HUES48 (cell line): ENCODE results near the gene MUC2.

Experiments used
- H3K27ac ChIP-seq: one replicate; pipeline ENCODE4 v1.7.0; 2013; ENCODE audit warnings: low read depth, low read length, inconsistent platforms
- H3K27me3 ChIP-seq: 2 replicates; pipeline ENCODE4 v1.6.1; 2013; ENCODE audit warnings: mild to moderate bottlenecking, low read length; ENCODE audit not compliant: control insufficient read depth, insufficient read depth
- H3K36me3 ChIP-seq: 2 replicates; pipeline ENCODE4 v1.6.1; 2013; ENCODE audit warnings: low read length; ENCODE audit not compliant: control insufficient read depth, insufficient read depth
- H3K4me1 ChIP-seq: 2 replicates; pipeline ENCODE4 v1.6.1; 2013; ENCODE audit warnings: mild to moderate bottlenecking, low read length; ENCODE audit not compliant: control insufficient read depth, insufficient read depth
- H3K4me3 ChIP-seq: 2 replicates; pipeline ENCODE4 v1.5.1; 2013; ENCODE audit warnings: mild to moderate bottlenecking, low read depth, low read length
- H3K9ac ChIP-seq: 2 replicates; pipeline ENCODE4 v1.6.1; 2013; ENCODE audit warnings: mild to moderate bottlenecking, low read depth, low read length, moderate library complexity
- H3K9me3 ChIP-seq: 2 replicates; pipeline ENCODE4 v1.6.1; 2013; ENCODE audit warnings: low read length; ENCODE audit not compliant: control insufficient read depth, insufficient read depth

MUC2 gene

GRCh38 chr11:1085440-1086170, 10.9 kb downstream of the MUC2 start:
- no peaks in the 10 kb centered on the region for H3K4me1 ChIP-seq
- no peak overlapping the region for H3K4me3 ChIP-seq
- H3K9me3 ChIP-seq: no peaks in the 10 kb centered on the region
- no peak overlapping the region for H3K27ac ChIP-seq
- no peaks in the 10 kb centered on the region for H3K27me3 ChIP-seq
- no peaks in the 10 kb centered on the region for H3K36me3 ChIP-seq
- no peak overlapping the region for H3K9ac ChIP-seq

GRCh38 chr11:1086171-1087102, 11.8 kb downstream of the MUC2 start:
- H3K27me3 ChIP-seq: no peaks in the 10 kb centered on the region
- H3K9me3 ChIP-seq: peaks cover 3% of the 10 kb centered on the region; the same call in 1 of the 2 replicates
- H3K9ac ChIP-seq: no peak overlapping the region
- no peaks in the 10 kb centered on the region for H3K4me1 ChIP-seq
- no peak overlapping the region for H3K27ac ChIP-seq
- H3K36me3 ChIP-seq: no peaks in the 10 kb centered on the region
- H3K4me3 ChIP-seq: no peak overlapping the region

GRCh38 chr11:1087279-1087960, 12.7 kb downstream of the MUC2 start:
- Histone ChIP-seq H3K36me3 (no peaks in the 10 kb centered on the region), H3K9me3 (peaks cover 3% of the 10 kb centered on the region; the same call in 1 of the 2 replicates), H3K4me1 (no peaks in the 10 kb centered on the region)

GRCh38 chr11:1087961-1088926, 13.6 kb downstream of the MUC2 start:
- Histone ChIP-seq H3K9me3 (peaks cover 3% of the 10 kb centered on the region; the same call in 1 of the 2 replicates), H3K4me1 (no peaks in the 10 kb centered on the region), H3K4me3 (no peak overlapping the region), H3K27me3 (no peaks in the 10 kb centered on the region), H3K27ac (no peak overlapping the region), H3K9ac (no peak overlapping the region), H3K36me3 (no peaks in the 10 kb centered on the region)

More at GRCh38 chr11:1087279-1087960, 12.7 kb downstream of the MUC2 start:
- H3K9ac ChIP-seq: no peak overlapping the region
- no peak overlapping the region for H3K27ac ChIP-seq
- no peak overlapping the region for H3K4me3 ChIP-seq
- H3K27me3 ChIP-seq: no peaks in the 10 kb centered on the region

- Histone ChIP-seq H3K27ac (no peak overlapping the region), H3K4me1 (no peaks in the 10 kb centered on the region), H3K36me3 (no peaks in the 10 kb centered on the region), H3K9ac (no peak overlapping the region), H3K27me3 (no peaks in the 10 kb centered on the region), H3K4me3 (no peak overlapping the region), H3K9me3 (peaks cover 3% of the 10 kb centered on the region; the same call in 1 of the 2 replicates)
Observed at GRCh38 chr11:1088927-1089737, 14.5 kb downstream of the MUC2 start.

- Histone ChIP-seq H3K9me3 (peaks cover 5% of the 10 kb centered on the region; the same call in 1 of the 2 replicates), H3K27me3 (no peaks in the 10 kb centered on the region), H3K9ac (no peak overlapping the region), H3K27ac (no peak overlapping the region), H3K4me3 (no peak overlapping the region), H3K36me3 (no peaks in the 10 kb centered on the region), H3K4me1 (no peaks in the 10 kb centered on the region)
Observed at GRCh38 chr11:1089738-1090599, 15.3 kb downstream of the MUC2 start.

- H3K27ac ChIP-seq: no peak overlapping the region
- no peaks in the 10 kb centered on the region for H3K4me1 ChIP-seq
- H3K4me3 ChIP-seq: no peak overlapping the region
- H3K36me3 ChIP-seq: no peaks in the 10 kb centered on the region
- H3K27me3 ChIP-seq: no peaks in the 10 kb centered on the region
- H3K9me3 ChIP-seq: peaks cover 7% of the 10 kb centered on the region; the same call in 1 of the 2 replicates
- H3K9ac ChIP-seq: no peak overlapping the region
Observed at GRCh38 chr11:1090600-1091331, 16.1 kb downstream of the MUC2 start.

GRCh38 chr11:1091332-1092083, 16.8 kb downstream of the MUC2 start:
- Histone ChIP-seq H3K36me3 (no peaks in the 10 kb centered on the region), H3K4me3 (no peak overlapping the region), H3K27me3 (no peaks in the 10 kb centered on the region), H3K9ac (no peak overlapping the region), H3K9me3 (peaks cover 7% of the 10 kb centered on the region; the same call in 1 of the 2 replicates), H3K4me1 (no peaks in the 10 kb centered on the region), H3K27ac (no peak overlapping the region)
